Naive thymus-derived CD4-positive, alpha-beta T cell (primary cell): ENCODE results near the gene SLC35F5. TPM values are rescaled to one million over a fixed set of nuclear protein-coding genes. Genes with fewer than 3 reads are reported as not detected.
A peak's percentile ranks its signal among the peaks of the same experiment; 100 is the strongest.

Experiments
- ATAC-seq: fragments of 150-1000 bp; cut with Tn5 transposase; 2 replicates; pipeline ENCODE4 v1.10.0; 2021; ENCODE audit warnings: mild to moderate bottlenecking, moderate library complexity
- CTCF ChIA-PET: fragments of 350-600 bp; sonication (Branson Sonifier 250); formaldehyde crosslinking; loops from one replicate; lab custom pipeline; 2021; ENCODE audit warnings: antibody characterized with exemption; lab: Charles Lee
- POLR2A ChIA-PET: fragments of 350-600 bp; sonication (Branson Sonifier 250); formaldehyde crosslinking; loops from one replicate; lab custom pipeline; 2021; ENCODE audit warnings: antibody characterized with exemption, inconsistent platforms; lab: Charles Lee
- DNase-seq, 9 donors: peaks; one replicate each; pipeline versions ENCODE4 v3.0.0 to v3.0.0-alpha.2; 2020 to 2022; ENCODE audit warnings: mixed read lengths in 1 of 9
- H3K27ac ChIP-seq: one replicate; pipeline ENCODE4 v1.7.0; 2013; ENCODE audit warnings: mild to moderate bottlenecking, low read depth, low read length, moderate library complexity
- H3K27me3 ChIP-seq, 2 donors: one replicate each; pipeline ENCODE4 v1.7.0; 2013; ENCODE audit warnings: low read length in 2 of 2, mild to moderate bottlenecking in 2 of 2, moderate library complexity in 2 of 2; ENCODE audit not compliant: control insufficient read depth in 2 of 2, insufficient read depth in 2 of 2
- H3K36me3 ChIP-seq, 3 experiments: 1 replicate in 2 of 3; 2 replicates in 1 of 3; pipeline ENCODE4 v1.7.0; 2013; ENCODE audit warnings: low read length in 3 of 3, mild to moderate bottlenecking in 3 of 3, moderate library complexity in 1 of 3; ENCODE audit not compliant: insufficient read depth in 3 of 3, control insufficient read depth in 2 of 3
- H3K4me1 ChIP-seq, 2 donors: one replicate each; pipeline ENCODE4 v1.7.0; 2013; ENCODE audit warnings: low read length in 2 of 2, mild to moderate bottlenecking in 2 of 2, moderate library complexity in 1 of 2; ENCODE audit not compliant: control insufficient read depth in 2 of 2, insufficient read depth in 2 of 2
- H3K4me3 ChIP-seq: 2 replicates; pipeline ENCODE4 v1.7.0; 2013; ENCODE audit warnings: mild to moderate bottlenecking, low read length
- H3K9me3 ChIP-seq, 3 experiments: 1 replicate in 2 of 3; 2 replicates in 1 of 3; pipeline ENCODE4 v1.7.0; 2013; ENCODE audit warnings: low read length in 3 of 3; ENCODE audit not compliant: control insufficient read depth in 2 of 3
- H3K27ac Mint-ChIP-seq, 9 donors: one replicate each; pipeline ENCODE4 v1.8.0; 2020 to 2022; ENCODE audit warnings: mixed read lengths in 9 of 9, mild to moderate bottlenecking in 8 of 9, moderate library complexity in 5 of 9, inconsistent platforms in 2 of 9
- H3K27me3 Mint-ChIP-seq, 5 donors: one replicate each; pipeline ENCODE4 v1.8.0; 2021 to 2022; ENCODE audit warnings: mixed read lengths in 5 of 5, mild to moderate bottlenecking in 1 of 5
- H3K36me3 Mint-ChIP-seq, 5 donors: one replicate each; pipeline ENCODE4 v1.8.0; 2020 to 2022; ENCODE audit warnings: mixed read lengths in 5 of 5, mild to moderate bottlenecking in 3 of 5, inconsistent platforms in 1 of 5
- H3K4me1 Mint-ChIP-seq, 7 donors: one replicate each; pipeline ENCODE4 v1.8.0; 2020 to 2022; ENCODE audit warnings: mixed read lengths in 7 of 7, mild to moderate bottlenecking in 3 of 7, inconsistent platforms in 1 of 7
- H3K4me3 Mint-ChIP-seq, 10 donors: one replicate each; pipeline ENCODE4 v1.8.0; 2020 to 2022; ENCODE audit warnings: mild to moderate bottlenecking in 10 of 10, mixed read lengths in 10 of 10, moderate library complexity in 6 of 10, inconsistent platforms in 2 of 10
- H3K9me3 Mint-ChIP-seq, 11 donors: one replicate each; pipeline ENCODE4 v1.8.0; 2020 to 2022; ENCODE audit warnings: mixed read lengths in 11 of 11, mild to moderate bottlenecking in 4 of 11, inconsistent platforms in 1 of 11, moderate library complexity in 1 of 11
- intact Hi-C, 2 donors: fragments of 100-400 bp; cut with micrococcal nuclease; formaldehyde crosslinking; loops; one replicate each; pipeline ENCODE4 v1.15.1; 2023
- polyA plus RNA-seq, 2 donors: library from polyadenylated mRNA; unstranded; fragments of 300-500 nt; fragmentation: Illumina TruSeq; gene quantifications; one replicate each; pipeline ENCODE4 v1.2.3, GENCODE V29; 2021
- total RNA-seq, 6 experiments: library from RNA in 5 of 6; stranded (reverse) in 5 of 6; gene quantifications; 1 replicate in 5 of 6; 2 replicates in 1 of 6; pipeline ENCODE4 v1.2.3 and lab custom pipeline; 2021 to 2026

Gene SLC35F5
- total and polyA plus RNA-seq, 7 experiments from 2014 or later, result 3.8 to 33.4 (median 25.5) TPM

GRCh38 chr2:113750385-113750784 is 6.1 kb downstream of the SLC35F5 start:
- H3K4me1 Mint-ChIP-seq, result peaks cover 13 to 34% (median 22%) of the 10 kb centered on the region in 7 donors
- CTCF ChIA-PET, result no interaction called here
- H3K4me3 Mint-ChIP-seq, result no peak overlapping the region
- intact Hi-C loops, result loop anchor here (10.0 kb wide), 2 partner anchors 146 to 1696 kb away; partner anchors contain the start of gene TMEM87B (in 1 of the 2)
- Histone ChIP-seq H3K4me3 (no peak overlapping the region), H3K4me1 (peaks cover 6 to 7% of the 10 kb centered on the region in 2 donors), H3K27ac (no peak overlapping the region), H3K9me3 (no peaks in the 10 kb centered on the region), H3K36me3 (peaks cover 0 to 13% (median 4%) of the 10 kb centered on the region in 3 experiments), H3K27me3 (no peaks in the 10 kb centered on the region)
- no peaks in the 10 kb centered on the region for H3K27me3 Mint-ChIP-seq
- POLR2A ChIA-PET, result no interaction called here
- no peak for ATAC-seq
- peaks cover 14 to 34% (median 24%) of the 10 kb centered on the region in 5 donors for H3K36me3 Mint-ChIP-seq
- no peaks in the 10 kb centered on the region for H3K9me3 Mint-ChIP-seq
- H3K27ac Mint-ChIP-seq, result peak overlapping the region in 1 of 9 donors; percentile 22
- no peak for DNase-seq

DNA sequence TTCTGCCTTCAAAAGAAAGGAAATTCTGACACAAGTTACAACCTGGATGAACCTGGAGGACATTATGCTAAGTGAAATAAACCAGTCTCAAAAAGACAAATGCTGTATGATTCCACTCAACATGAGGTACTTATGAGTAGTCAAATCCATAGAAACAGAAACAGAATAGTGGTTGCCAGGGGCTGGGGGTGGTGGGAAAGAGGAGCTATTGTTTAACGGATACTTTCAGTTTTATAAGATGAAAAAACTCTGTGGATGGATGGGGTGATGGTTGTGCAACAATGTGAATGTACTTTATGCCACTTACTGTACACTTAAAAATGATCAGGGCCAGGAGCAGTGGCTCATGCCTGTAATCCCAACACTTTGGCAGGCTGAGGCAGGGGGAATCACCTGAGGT is 15.4 kb downstream of the SLC35F5 start:
- ChIA-PET POLR2A (no interaction called here), CTCF (no interaction called here)
- H3K9me3 ChIP-seq, result no peaks in the 10 kb centered on the region
- intact Hi-C loops, result no loop called here
- no peak overlapping the region for H3K27ac ChIP-seq
- peaks cover 15 to 49% (median 22%) of the 10 kb centered on the region in 3 experiments for H3K36me3 ChIP-seq
- Mint-ChIP-seq H3K9me3 (no peaks in the 10 kb centered on the region), H3K27me3 (no peaks in the 10 kb centered on the region), H3K36me3 (peaks cover 10 to 52% (median 20%) of the 10 kb centered on the region in 5 donors), H3K4me1 (peaks cover 0 to 1% (median 0%) of the 10 kb centered on the region in 7 donors), H3K4me3 (no peak overlapping the region), H3K27ac (no peak overlapping the region)
- H3K27me3 ChIP-seq, result no peaks in the 10 kb centered on the region
- ATAC-seq (no peak), DNase-seq (no peak)
- H3K4me3 ChIP-seq, result no peak overlapping the region
- no peaks in the 10 kb centered on the region for H3K4me1 ChIP-seq

DNA sequence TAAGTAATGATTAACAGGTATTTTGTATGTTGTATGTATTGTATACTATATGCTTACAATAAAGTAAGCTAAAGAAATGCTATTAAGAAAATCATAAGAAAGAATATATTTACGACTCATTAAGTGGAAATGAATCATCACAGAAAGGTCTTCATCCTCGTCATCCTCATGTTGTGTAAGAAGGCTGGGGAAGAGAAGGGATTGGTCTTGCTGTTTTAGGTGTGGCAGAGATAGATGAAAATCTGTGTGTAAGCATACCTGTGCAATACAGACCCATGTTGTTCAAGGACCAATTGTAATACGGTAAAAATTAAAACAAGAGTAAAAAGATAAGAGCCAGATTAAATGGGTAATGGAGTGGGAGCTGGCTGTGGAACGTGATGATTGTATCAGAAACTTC is 16.6 kb downstream of the SLC35F5 start:
- H3K27ac ChIP-seq, result no peak overlapping the region
- H3K9me3 Mint-ChIP-seq, result no peaks in the 10 kb centered on the region
- no peaks in the 10 kb centered on the region for H3K27me3 ChIP-seq
- ATAC-seq, result no peak
- H3K4me1 Mint-ChIP-seq, result no peaks in the 10 kb centered on the region
- no peaks in the 10 kb centered on the region for H3K4me1 ChIP-seq
- intact Hi-C loops, result no loop called here
- no peak overlapping the region for H3K27ac Mint-ChIP-seq
- H3K9me3 ChIP-seq, result no peaks in the 10 kb centered on the region
- no peak for DNase-seq
- no peaks in the 10 kb centered on the region for H3K27me3 Mint-ChIP-seq
- no peak overlapping the region for H3K4me3 Mint-ChIP-seq
- ChIA-PET POLR2A (no interaction called here), CTCF (no interaction called here)
- H3K4me3 ChIP-seq, result no peak overlapping the region
- peaks cover 4 to 45% (median 17%) of the 10 kb centered on the region in 5 donors for H3K36me3 Mint-ChIP-seq
- peaks cover 15 to 45% (median 22%) of the 10 kb centered on the region in 3 experiments for H3K36me3 ChIP-seq

DNA sequence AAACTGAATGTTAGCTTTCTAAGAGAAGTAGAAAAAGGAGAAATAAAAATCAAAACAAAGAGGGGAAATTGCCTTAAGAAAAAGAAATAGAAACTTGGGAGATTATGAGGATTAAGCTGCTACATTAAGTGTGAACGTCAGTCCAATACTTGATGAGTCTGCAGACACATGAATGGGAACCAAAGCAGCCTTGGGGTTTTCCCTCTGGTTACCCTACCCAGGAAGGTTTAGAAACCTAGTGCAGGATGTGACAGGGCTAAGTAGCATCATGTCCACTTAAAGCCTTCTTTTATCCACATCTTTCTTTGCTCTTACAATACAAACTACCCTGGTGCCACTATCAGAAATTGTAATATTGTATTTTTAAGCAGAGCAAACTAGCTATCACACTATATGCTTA is 22.3 kb downstream of the SLC35F5 start:
- Mint-ChIP-seq H3K36me3 (peaks cover 2 to 36% (median 10%) of the 10 kb centered on the region in 5 donors), H3K4me1 (peaks cover 0 to 7% (median 0%) of the 10 kb centered on the region in 7 donors), H3K9me3 (no peaks in the 10 kb centered on the region), H3K4me3 (no peak overlapping the region), H3K27ac (peak overlapping the region in 1 of 9 donors; percentile 59), H3K27me3 (no peaks in the 10 kb centered on the region)
- Histone ChIP-seq H3K27ac (no peak overlapping the region), H3K9me3 (no peaks in the 10 kb centered on the region), H3K27me3 (no peaks in the 10 kb centered on the region), H3K4me1 (no peaks in the 10 kb centered on the region), H3K4me3 (no peak overlapping the region), H3K36me3 (peaks cover 0 to 9% (median 0%) of the 10 kb centered on the region in 3 experiments)
- ATAC-seq (no peak), DNase-seq (no peak)
- POLR2A ChIA-PET, result no interaction called here
- CTCF ChIA-PET, result interaction anchor here (1.6 kb wide), 1 partner anchor 130 kb away, joined by 3 read pairs; no protein-coding TSS in a partner anchor
- intact Hi-C loops, result no loop called here

- Mint-ChIP-seq H3K4me3 (no peak overlapping the region), H3K27me3 (no peaks in the 10 kb centered on the region), H3K36me3 (peaks cover 3 to 32% (median 16%) of the 10 kb centered on the region in 5 donors), H3K4me1 (peaks cover 0 to 7% (median 0%) of the 10 kb centered on the region in 7 donors), H3K27ac (peak overlapping the region in 1 of 9 donors; percentile 72), H3K9me3 (no peaks in the 10 kb centered on the region)
- Histone ChIP-seq H3K4me1 (no peaks in the 10 kb centered on the region), H3K27ac (no peak overlapping the region), H3K27me3 (no peaks in the 10 kb centered on the region), H3K36me3 (peaks cover 0 to 8% (median 0%) of the 10 kb centered on the region in 3 experiments), H3K9me3 (no peaks in the 10 kb centered on the region), H3K4me3 (no peak overlapping the region)
- CTCF ChIA-PET, result no interaction called here
- DNase-seq (no peak), ATAC-seq (no peak)
- intact Hi-C loops, result no loop called here
- POLR2A ChIA-PET, result interaction anchor here (0.7 kb wide), 1 partner anchor 11 kb away, joined by 3 read pairs; no protein-coding TSS in a partner anchor
Measured at GRCh38 chr2:113724010-113724409, 32.4 kb downstream of the SLC35F5 start.

- Histone ChIP-seq H3K27me3 (no peaks in the 10 kb centered on the region), H3K4me3 (no peak overlapping the region), H3K36me3 (peaks cover 0 to 8% (median 0%) of the 10 kb centered on the region in 3 experiments), H3K9me3 (no peaks in the 10 kb centered on the region), H3K4me1 (no peaks in the 10 kb centered on the region), H3K27ac (no peak overlapping the region)
- ATAC-seq, result no peak
- ChIA-PET POLR2A (interaction anchor here (0.7 kb wide), 1 partner anchor 11 kb away, joined by 3 read pairs; no protein-coding TSS in a partner anchor), CTCF (no interaction called here)
- no peaks in the 10 kb centered on the region for H3K27me3 Mint-ChIP-seq
- H3K4me3 Mint-ChIP-seq, result no peak overlapping the region
- DNase-seq, result no peak
- H3K4me1 Mint-ChIP-seq, result peaks cover 0 to 7% (median 0%) of the 10 kb centered on the region in 7 donors
- no peaks in the 10 kb centered on the region for H3K9me3 Mint-ChIP-seq
- no peak overlapping the region for H3K27ac Mint-ChIP-seq
- intact Hi-C loops, result no loop called here
- peaks cover 1 to 26% (median 14%) of the 10 kb centered on the region in 5 donors for H3K36me3 Mint-ChIP-seq
Measured at GRCh38 chr2:113723411-113723810, 33.0 kb downstream of the SLC35F5 start.

- Mint-ChIP-seq H3K4me3 (no peak overlapping the region), H3K27ac (no peak overlapping the region), H3K9me3 (no peaks in the 10 kb centered on the region), H3K27me3 (no peaks in the 10 kb centered on the region), H3K4me1 (peaks cover 0 to 7% (median 0%) of the 10 kb centered on the region in 7 donors), H3K36me3 (peaks cover 7 to 27% (median 13%) of the 10 kb centered on the region in 5 donors)
- Histone ChIP-seq H3K36me3 (peaks cover 0 to 11% (median 0%) of the 10 kb centered on the region in 3 experiments), H3K4me1 (no peaks in the 10 kb centered on the region), H3K27ac (no peak overlapping the region), H3K4me3 (no peak overlapping the region), H3K27me3 (no peaks in the 10 kb centered on the region), H3K9me3 (no peaks in the 10 kb centered on the region)
- peak in 4 of 9 donors; percentile 2 to 16 (median 8) for DNase-seq
- POLR2A ChIA-PET, result no interaction called here
- intact Hi-C loops, result no loop called here
- no peak for ATAC-seq
- CTCF ChIA-PET, result no interaction called here
Measured at GRCh38 chr2:113720167-113720566, 36.3 kb downstream of the SLC35F5 start.
